Activated CD8-positive, alpha-beta memory T cell treated with anti-CD3 and anti-CD28 coated beads, Interleukin-2, amount 10 ng/mL, durations not matched to agents 7 days and 5 days (primary cell): ENCODE results near the gene C16orf90. TPM values are rescaled to one million over a fixed set of nuclear protein-coding genes. Genes with fewer than 3 reads are reported as not detected.

Source experiments
- ATAC-seq: fragments of 150-1000 bp; cut with Tn5 transposase; one replicate; pipeline ENCODE4 v1.10.0; 2021; ENCODE audit warnings: moderate library complexity
- CTCF ChIA-PET: fragments of 350-600 bp; sonication (Branson Sonifier 250); formaldehyde crosslinking; loops from one replicate; lab custom pipeline; 2021; ENCODE audit warnings: antibody characterized with exemption; lab: Charles Lee
- DNase-seq: peaks from one replicate; pipeline ENCODE4 v3.0.0-alpha.2; 2020
- H3K27ac Mint-ChIP-seq: one replicate; pipeline ENCODE4 v1.8.0; 2021; ENCODE audit warnings: mild to moderate bottlenecking, mixed read lengths
- H3K27me3 Mint-ChIP-seq: one replicate; pipeline ENCODE4 v1.8.0; 2021; ENCODE audit warnings: mixed read lengths
- H3K36me3 Mint-ChIP-seq: one replicate; pipeline ENCODE4 v1.8.0; 2021; ENCODE audit warnings: mild to moderate bottlenecking, mixed read lengths
- H3K4me1 Mint-ChIP-seq: one replicate; pipeline ENCODE4 v1.8.0; 2021; ENCODE audit warnings: mixed read lengths
- H3K4me3 Mint-ChIP-seq: one replicate; pipeline ENCODE4 v1.8.0; 2021; ENCODE audit warnings: mild to moderate bottlenecking, moderate library complexity, mixed read lengths
- H3K9me3 Mint-ChIP-seq: one replicate; pipeline ENCODE4 v1.8.0; 2022; ENCODE audit warnings: low read depth, mixed read lengths
- total RNA-seq, 2 experiments: library from RNA; stranded (reverse); gene quantifications; one replicate each; pipeline ENCODE4 v1.2.3, GENCODE V29; 2021

The C16orf90 gene
- total RNA-seq, 2 experiments from 2014 or later: not detected

DNA sequence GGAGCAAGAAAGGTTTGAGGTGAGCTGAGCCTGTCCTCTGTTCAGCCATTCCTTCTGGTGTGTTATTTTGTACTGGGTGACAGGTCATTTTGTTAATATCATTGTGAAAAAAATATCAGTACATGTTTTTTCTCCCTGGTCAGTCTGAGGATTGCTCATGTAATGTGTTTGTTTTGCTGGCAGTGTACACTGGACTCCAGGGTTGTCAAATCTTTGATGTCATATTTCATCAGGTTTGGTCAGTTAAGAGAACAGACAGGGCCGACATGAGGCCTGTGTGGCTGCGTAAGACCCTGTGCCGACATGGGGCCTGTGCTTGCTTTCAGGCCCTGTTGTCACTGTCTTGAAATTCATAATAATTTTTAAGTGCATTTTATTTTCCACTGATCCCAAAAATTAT lies 28.0 kb upstream of the C16orf90 start:
- ATAC-seq (no peak), DNase-seq (no peak)
- H3K36me3 Mint-ChIP-seq: peaks cover 22% of the 10 kb centered on the region
- H3K27me3 Mint-ChIP-seq: no peaks in the 10 kb centered on the region
- H3K27ac Mint-ChIP-seq: no peak overlapping the region
- H3K9me3 Mint-ChIP-seq: no peaks in the 10 kb centered on the region
- CTCF ChIA-PET: no interaction called here
- H3K4me3 Mint-ChIP-seq: no peak overlapping the region
- H3K4me1 Mint-ChIP-seq: peaks cover 14% of the 10 kb centered on the region

DNA sequence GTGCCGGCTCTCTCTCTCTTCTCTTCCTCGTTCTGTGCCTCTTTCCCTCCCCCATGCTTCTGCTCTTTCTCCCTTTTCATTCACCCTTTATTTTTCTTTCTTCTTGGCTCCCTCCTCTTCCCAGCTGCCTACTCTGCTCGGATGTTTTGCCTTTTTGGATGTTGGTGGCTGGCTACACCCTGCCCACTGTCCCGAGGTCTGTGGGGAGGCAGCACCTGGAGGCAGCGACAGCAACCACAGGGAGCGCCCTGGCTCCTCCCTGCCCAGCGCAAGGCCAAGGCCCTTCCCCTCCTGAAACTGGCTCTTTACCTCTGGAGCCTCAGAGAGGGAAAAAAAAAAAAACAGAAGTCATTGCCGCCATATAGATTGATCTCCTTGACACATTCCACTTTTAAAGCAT lies 25.6 kb upstream of the C16orf90 start:
- CTCF ChIA-PET: interaction anchor here (0.9 kb wide), 1 partner anchor 256 kb away, joined by 3 read pairs; no protein-coding TSS in a partner anchor
- peaks cover 25% of the 10 kb centered on the region for H3K36me3 Mint-ChIP-seq
- H3K27ac Mint-ChIP-seq: no peak overlapping the region

DNA sequence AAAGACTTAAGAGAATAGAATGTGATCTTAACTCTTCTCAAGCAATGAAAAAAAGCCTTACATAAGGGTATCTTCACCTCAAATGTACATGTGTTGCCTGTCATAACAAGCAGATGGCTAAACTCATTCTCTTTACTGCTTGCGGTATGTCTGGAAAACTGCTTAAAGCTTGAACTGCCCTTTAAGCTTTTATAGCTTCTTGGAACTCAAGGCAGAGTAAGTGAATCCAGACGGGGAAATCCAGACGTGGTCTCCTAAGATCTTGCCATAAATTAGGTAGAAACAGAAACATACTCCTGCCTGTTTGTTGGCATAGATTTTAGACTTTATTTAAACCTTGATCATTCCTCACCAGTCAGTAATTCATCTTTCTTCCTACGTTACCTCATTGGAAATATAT lies 25.1 kb upstream of the C16orf90 start:
- ATAC-seq: no peak
- H3K9me3 Mint-ChIP-seq: no peaks in the 10 kb centered on the region
- no peaks in the 10 kb centered on the region for H3K27me3 Mint-ChIP-seq
- no peaks in the 10 kb centered on the region for H3K4me1 Mint-ChIP-seq
- CTCF ChIA-PET: no interaction called here
- DNase-seq: no peak
- H3K4me3 Mint-ChIP-seq: no peak overlapping the region
- H3K36me3 Mint-ChIP-seq: peaks cover 27% of the 10 kb centered on the region
- no peak overlapping the region for H3K27ac Mint-ChIP-seq

More for the DNA sequence above, 25.6 kb upstream of the C16orf90 start:
- no peaks in the 10 kb centered on the region for H3K27me3 Mint-ChIP-seq
- DNase-seq (no peak), ATAC-seq (no peak)
- no peaks in the 10 kb centered on the region for H3K9me3 Mint-ChIP-seq
- H3K4me1 Mint-ChIP-seq: peaks cover under 1% of the 10 kb centered on the region
- no peak overlapping the region for H3K4me3 Mint-ChIP-seq

DNA sequence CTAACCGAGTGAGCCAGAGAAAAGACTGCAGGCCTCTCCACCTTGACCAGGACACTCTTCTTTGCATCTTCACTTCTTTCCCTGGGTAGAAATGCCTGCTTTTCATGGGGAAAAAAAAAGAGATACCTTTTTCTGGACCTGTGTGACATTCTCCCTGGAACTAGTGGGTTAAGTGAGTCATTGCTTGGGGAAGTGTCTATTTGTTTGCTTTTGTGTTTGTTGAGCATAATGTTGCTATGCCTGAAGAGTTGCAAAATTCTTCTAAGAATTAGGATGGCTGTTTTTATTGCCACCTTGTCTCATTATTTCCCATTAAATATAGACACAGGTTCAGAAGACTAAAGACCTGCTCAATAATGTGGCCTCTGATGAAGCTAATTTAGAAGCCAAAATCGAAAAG lies 24.3 kb upstream of the C16orf90 start:
- Mint-ChIP-seq H3K36me3 (peaks cover 30% of the 10 kb centered on the region), H3K4me1 (peaks cover under 1% of the 10 kb centered on the region), H3K4me3 (no peak overlapping the region), H3K9me3 (no peaks in the 10 kb centered on the region), H3K27me3 (no peaks in the 10 kb centered on the region), H3K27ac (no peak overlapping the region)
- ATAC-seq (no peak), DNase-seq (no peak)
- CTCF ChIA-PET: interaction anchor here (0.9 to 1.3 kb wide), 2 partner anchors 8 to 10 kb away, joined by 3 to 5 read pairs; no protein-coding TSS in a partner anchor

DNA sequence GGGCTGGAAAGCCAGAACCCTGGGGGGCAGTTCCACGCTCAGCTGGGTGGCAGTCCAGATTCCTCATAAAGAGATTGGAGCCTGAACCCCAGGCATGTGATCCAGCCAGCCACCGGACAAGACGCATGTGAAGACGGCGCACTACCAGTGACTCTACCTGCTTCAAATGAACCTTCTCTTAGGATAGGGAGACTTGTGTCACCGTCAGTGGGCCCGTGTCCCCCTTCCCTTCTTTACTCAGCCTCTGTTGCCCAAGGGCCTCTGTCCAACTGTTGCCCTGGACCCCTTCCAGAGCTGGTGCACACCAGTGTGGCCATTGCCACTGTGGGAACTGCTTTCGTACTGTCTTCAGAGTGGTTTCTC lies 23.7 kb upstream of the C16orf90 start:
- Mint-ChIP-seq H3K27ac (no peak overlapping the region), H3K36me3 (peaks cover 34% of the 10 kb centered on the region), H3K4me1 (peaks cover 6% of the 10 kb centered on the region), H3K9me3 (no peaks in the 10 kb centered on the region), H3K4me3 (no peak overlapping the region), H3K27me3 (no peaks in the 10 kb centered on the region)
- no peak for ATAC-seq
- no peak for DNase-seq
- CTCF ChIA-PET: interaction anchor here (0.9 to 1.3 kb wide), 2 partner anchors 8 to 10 kb away, joined by 3 to 5 read pairs; no protein-coding TSS in a partner anchor

DNA sequence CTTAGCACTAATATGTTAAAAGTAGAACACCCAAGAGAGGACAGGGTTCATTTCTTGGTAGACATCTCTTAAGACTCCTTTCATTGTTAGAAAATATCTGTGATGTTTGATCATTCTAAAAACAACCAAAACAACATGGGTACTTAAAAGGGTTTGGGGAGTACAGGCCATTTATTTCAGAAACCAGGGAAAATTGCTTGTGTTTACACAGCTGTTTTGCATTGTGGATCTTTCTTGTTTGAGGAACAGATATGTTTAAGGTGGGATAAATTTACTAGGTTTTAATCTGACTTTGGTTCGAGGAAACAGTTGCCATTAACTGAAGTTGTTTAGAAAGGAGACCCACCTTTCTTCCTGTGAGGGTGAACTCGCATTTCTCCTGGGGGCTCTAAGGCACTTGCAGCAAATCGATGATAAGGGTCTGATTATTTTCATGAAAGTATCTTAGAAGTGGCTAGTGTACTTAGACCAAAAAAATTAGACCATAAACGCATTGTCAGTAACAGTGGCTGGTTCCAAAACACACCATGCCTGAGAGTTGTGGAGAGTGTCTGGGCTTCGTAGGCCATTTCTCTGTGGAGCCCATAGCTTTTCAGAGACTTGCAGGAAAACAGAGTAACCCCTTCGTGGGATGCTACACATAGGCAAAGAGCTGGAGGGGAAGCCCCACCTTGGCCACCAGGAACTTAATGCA lies 23.1 kb upstream of the C16orf90 start:
- no peak for DNase-seq
- H3K4me3 Mint-ChIP-seq: no peak overlapping the region
- H3K27me3 Mint-ChIP-seq: no peaks in the 10 kb centered on the region
- no peaks in the 10 kb centered on the region for H3K9me3 Mint-ChIP-seq
- no peak for ATAC-seq
- H3K36me3 Mint-ChIP-seq: peaks cover 35% of the 10 kb centered on the region
- CTCF ChIA-PET: interaction anchor here (0.9 to 1.5 kb wide), 3 partner anchors 9 to 18 kb away, joined by 3 to 5 read pairs (median 4); partner anchors contain the start of gene CLUAP1
- peaks cover 12% of the 10 kb centered on the region for H3K4me1 Mint-ChIP-seq
- no peak overlapping the region for H3K27ac Mint-ChIP-seq

DNA sequence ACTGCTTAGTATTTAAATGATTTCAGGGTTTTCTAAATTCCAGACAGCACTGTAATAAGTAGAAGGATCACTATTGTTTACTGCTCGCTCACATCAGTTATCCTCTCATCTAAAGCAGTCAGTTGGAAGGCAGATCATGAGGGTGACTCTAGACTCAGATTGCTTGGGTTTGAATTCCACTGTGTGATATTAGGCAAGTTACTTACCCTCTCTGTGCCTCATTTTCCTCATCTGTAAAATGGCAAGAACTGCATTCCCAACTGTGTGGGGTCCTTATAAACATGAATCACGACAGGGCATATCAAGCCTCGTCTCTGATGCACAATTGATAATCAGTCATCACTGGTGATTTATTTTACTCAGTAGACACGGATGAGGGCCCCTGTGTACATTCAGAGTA lies 20.6 kb upstream of the C16orf90 start:
- CTCF ChIA-PET: interaction anchor here (3.0 kb wide), 1 partner anchor 11 kb away, joined by 13 read pairs; no protein-coding TSS in a partner anchor
- no peak for DNase-seq
- peaks cover 25% of the 10 kb centered on the region for H3K4me1 Mint-ChIP-seq
- H3K27ac Mint-ChIP-seq: no peak overlapping the region
- H3K36me3 Mint-ChIP-seq: peaks cover 40% of the 10 kb centered on the region
- ATAC-seq: no peak
- no peaks in the 10 kb centered on the region for H3K9me3 Mint-ChIP-seq
- no peaks in the 10 kb centered on the region for H3K27me3 Mint-ChIP-seq
- no peak overlapping the region for H3K4me3 Mint-ChIP-seq

DNA sequence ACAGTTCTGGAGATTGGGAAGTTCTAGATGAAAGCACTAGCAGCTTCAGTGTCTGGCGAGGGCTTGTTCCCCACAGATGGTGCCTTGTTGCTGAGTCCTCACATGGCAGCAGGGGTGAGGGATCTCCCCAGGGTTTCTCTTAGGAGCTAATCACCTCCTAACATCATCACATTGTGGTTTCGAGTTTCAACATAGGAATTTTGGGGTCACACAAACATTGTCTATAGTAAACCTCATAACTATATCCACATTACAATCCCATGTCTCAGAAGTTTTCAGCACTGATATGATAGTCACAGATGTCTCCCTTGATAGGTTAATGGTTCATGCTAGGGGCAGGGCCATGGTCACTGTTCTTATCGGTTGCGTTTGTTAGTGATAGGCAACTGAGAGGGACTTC lies 19.3 kb upstream of the C16orf90 start:
- Mint-ChIP-seq H3K4me1 (peaks cover 36% of the 10 kb centered on the region), H3K27ac (no peak overlapping the region), H3K9me3 (no peaks in the 10 kb centered on the region), H3K27me3 (no peaks in the 10 kb centered on the region), H3K36me3 (peaks cover 42% of the 10 kb centered on the region), H3K4me3 (no peak overlapping the region)
- ATAC-seq (no peak), DNase-seq (no peak)
- CTCF ChIA-PET: interaction anchor here (3.0 kb wide), 1 partner anchor 12 kb away, joined by 13 read pairs; no protein-coding TSS in a partner anchor

DNA sequence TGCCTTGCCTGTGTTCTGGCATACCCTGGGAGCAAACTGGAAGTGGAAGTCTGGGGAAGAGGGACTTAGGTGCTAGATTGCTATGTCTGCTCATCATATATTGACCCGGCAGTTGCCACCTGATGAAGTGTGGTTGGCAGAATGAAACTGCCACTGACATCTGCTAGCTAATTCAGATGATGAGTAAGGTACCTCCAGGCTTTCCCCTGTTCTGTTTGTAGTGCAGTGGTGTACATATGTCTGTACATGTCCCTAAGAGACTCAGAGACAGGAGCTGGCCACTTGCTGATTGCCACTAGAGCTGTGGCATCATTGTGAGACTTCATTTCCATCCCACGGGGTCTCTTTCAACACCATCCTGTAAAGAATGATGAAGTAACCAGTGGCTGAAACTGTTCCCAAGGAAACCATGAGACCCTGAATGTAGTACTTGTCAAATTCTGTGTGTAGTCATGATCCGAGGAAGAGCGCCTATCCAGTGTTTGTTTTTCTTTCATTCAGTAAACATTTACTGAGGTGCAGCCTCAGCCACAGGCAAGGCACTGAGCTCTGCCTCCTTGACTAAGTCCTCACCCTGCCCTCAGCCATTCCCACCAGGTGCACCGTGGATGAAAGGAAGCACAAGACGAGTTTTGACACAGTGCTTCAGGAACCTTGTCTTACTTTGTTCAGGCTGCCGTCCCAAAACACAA lies 18.7 kb upstream of the C16orf90 start:
- peak overlapping the region; percentile 39 for H3K27ac Mint-ChIP-seq
- H3K27me3 Mint-ChIP-seq: no peaks in the 10 kb centered on the region
- no peak overlapping the region for H3K4me3 Mint-ChIP-seq
- no peak for DNase-seq
- ATAC-seq: no peak
- CTCF ChIA-PET: interaction anchor here (3.0 kb wide), 1 partner anchor 12 kb away, joined by 13 read pairs; no protein-coding TSS in a partner anchor
- H3K4me1 Mint-ChIP-seq: peaks cover 42% of the 10 kb centered on the region
- peaks cover 46% of the 10 kb centered on the region for H3K36me3 Mint-ChIP-seq
- H3K9me3 Mint-ChIP-seq: no peaks in the 10 kb centered on the region

DNA sequence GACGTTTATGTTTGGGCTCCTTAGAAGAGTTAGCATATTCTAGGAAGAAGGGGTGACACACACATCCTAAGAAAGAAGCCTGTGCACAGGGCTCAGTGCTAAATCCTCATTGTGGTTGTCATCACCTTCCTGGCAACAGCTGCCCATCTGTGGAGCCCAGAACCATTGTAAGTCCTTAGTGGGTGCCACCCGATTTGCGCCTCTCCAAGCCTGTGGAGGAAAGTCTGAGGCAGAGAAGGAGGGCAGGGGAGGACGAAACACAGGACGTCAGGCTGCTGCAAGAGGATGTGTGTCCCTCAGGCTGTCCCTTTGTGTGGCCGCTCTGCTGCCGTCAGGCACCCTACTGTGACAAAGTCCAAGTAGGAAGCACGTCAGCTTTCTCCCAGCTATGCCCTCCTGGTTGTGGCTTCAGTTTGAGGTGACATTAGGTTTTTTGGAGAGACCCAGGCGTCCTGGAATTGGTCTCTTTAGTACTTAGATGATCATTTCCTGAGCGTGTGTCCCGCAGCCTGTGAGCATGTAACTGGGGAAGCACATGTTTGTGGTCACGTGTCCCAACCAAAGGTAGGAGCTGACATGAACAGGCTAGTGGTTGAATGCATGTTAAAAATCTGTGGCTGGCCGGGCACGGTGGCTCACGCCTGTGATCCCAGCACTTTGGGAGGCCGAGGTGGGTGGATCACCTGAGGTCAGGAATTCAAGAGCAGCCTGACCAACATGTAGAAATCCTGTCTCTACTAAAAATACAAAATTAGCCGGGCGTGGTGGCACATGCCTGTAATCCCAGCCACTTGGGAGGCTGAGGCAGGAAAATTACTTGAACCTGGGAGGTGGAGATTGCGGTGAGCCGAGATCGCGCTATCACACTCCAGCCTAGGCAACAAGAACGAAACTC lies 16.2 kb upstream of the C16orf90 start:
- ATAC-seq (no peak), DNase-seq (no peak)
- peaks cover 57% of the 10 kb centered on the region for H3K4me1 Mint-ChIP-seq
- no peaks in the 10 kb centered on the region for H3K27me3 Mint-ChIP-seq
- H3K36me3 Mint-ChIP-seq: peaks cover 56% of the 10 kb centered on the region
- no peaks in the 10 kb centered on the region for H3K9me3 Mint-ChIP-seq
- peak overlapping the region; percentile 48 for H3K27ac Mint-ChIP-seq
- CTCF ChIA-PET: interaction anchor here (1.3 to 1.4 kb wide), 2 partner anchors 13 to 14 kb away, joined by 4 to 5 read pairs; no protein-coding TSS in a partner anchor
- no peak overlapping the region for H3K4me3 Mint-ChIP-seq

DNA sequence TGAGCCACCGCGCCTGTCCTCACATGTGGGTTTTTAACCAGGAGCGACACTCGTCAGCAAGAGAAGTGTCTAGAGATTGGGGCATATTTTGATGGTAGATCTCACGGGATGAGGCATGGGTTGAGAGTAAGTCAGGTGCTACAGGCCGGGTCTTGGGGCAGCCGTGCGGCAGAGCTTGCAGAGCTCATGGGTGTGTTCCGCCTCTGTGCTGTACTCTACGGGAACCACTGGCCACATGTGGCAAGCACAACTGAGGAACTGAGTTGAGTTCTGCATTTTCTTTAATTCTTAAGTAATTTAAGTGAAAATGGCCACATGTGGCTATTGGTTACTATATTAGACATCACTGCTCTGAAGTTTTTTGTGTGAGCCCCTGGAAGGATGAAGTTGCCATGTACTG lies 15.1 kb upstream of the C16orf90 start:
- peak overlapping the region; percentile 48 for H3K27ac Mint-ChIP-seq
- no peaks in the 10 kb centered on the region for H3K27me3 Mint-ChIP-seq
- no peak overlapping the region for H3K4me3 Mint-ChIP-seq
- H3K36me3 Mint-ChIP-seq: peaks cover 58% of the 10 kb centered on the region
- H3K4me1 Mint-ChIP-seq: peaks cover 65% of the 10 kb centered on the region
- ATAC-seq: no peak
- CTCF ChIA-PET: interaction anchor here (0.9 to 2.1 kb wide), 5 partner anchors 15 to 463 kb away, joined by 3 to 10 read pairs (median 4); no protein-coding TSS in a partner anchor
- no peaks in the 10 kb centered on the region for H3K9me3 Mint-ChIP-seq
- no peak for DNase-seq

DNA sequence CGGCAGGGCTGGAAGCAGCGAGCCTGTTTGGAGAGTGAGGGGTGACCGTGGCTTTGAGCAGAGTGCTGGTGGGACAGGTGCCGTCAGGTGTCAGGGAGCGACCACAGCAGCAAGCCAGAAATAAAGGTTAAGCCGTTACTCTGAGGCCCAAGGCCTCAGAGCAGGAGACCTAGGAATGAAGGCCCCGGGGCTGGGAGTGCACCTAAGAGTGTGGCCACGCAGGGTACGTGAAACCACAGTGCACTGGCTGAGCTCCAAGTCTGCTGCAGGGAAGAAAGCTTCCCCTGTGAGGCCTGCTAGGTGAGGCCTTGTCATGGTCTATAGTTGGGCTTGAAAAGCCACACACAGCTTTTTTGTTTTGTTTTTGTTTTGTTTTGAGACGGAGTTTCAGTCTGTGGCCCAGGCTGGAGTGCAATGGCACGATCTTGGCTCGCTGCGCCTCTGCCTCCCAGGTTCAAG lies 14.2 kb upstream of the C16orf90 start:
- H3K27me3 Mint-ChIP-seq: no peaks in the 10 kb centered on the region

More for the DNA sequence above, 14.2 kb upstream of the C16orf90 start:
- peak overlapping the region; percentile 25 for H3K4me3 Mint-ChIP-seq
- no peaks in the 10 kb centered on the region for H3K9me3 Mint-ChIP-seq
- CTCF ChIA-PET: interaction anchor here (0.8 to 2.1 kb wide), 8 partner anchors 9 to 462 kb away, joined by 3 to 10 read pairs (median 4); partner anchors contain the start of gene CLUAP1
- DNase-seq: peak; percentile 93
- H3K27ac Mint-ChIP-seq: peak overlapping the region; percentile 92
- ATAC-seq: peak; percentile 96
- peaks cover 58% of the 10 kb centered on the region for H3K36me3 Mint-ChIP-seq
- peaks cover 70% of the 10 kb centered on the region for H3K4me1 Mint-ChIP-seq
